Loucy (cell line): ENCODE measurements around the gene DOCK3.
"Not testable (repeated sequence)": the region's sequence is repeated elsewhere in the genome, so short reads cannot be mapped to it uniquely, and the experiment has no call there.

Experiments used
- H2AFZ ChIP-seq: fragments of 200-600 bp; sonication (generic); 2 replicates; pipeline ENCODE4 v1.6.0; 2016; ENCODE audit warnings: antibody characterized with exemption, mild to moderate bottlenecking, low read length, moderate library complexity
- H3F3A ChIP-seq: fragments of 200-600 bp; 2 replicates; pipeline ENCODE4 v1.6.0; 2016; ENCODE audit warnings: antibody characterized with exemption, low read depth, mild to moderate bottlenecking
- H3K27me3 ChIP-seq: fragments of 200-600 bp; sonication (generic); 2 replicates; pipeline ENCODE4 v1.6.1; 2014; ENCODE audit warnings: low read length, mild to moderate bottlenecking; ENCODE audit not compliant: insufficient read depth, poor library complexity, severe bottlenecking
- H3K36me3 ChIP-seq: fragments of 200-600 bp; sonication (generic); 2 replicates; pipeline ENCODE4 v1.6.1; 2016; ENCODE audit warnings: low read length; ENCODE audit not compliant: insufficient read depth
- H3K4me1 ChIP-seq: fragments of 200-600 bp; sonication (generic); 2 replicates; pipeline ENCODE4 v1.5.1; 2014; ENCODE audit warnings: low read length, mild to moderate bottlenecking; ENCODE audit not compliant: insufficient read depth, poor library complexity, severe bottlenecking
- H3K4me2 ChIP-seq: fragments of 200-600 bp; sonication (generic); 2 replicates; pipeline ENCODE4 v1.6.0; 2014; ENCODE audit warnings: antibody characterized with exemption, low read length, low read depth, mild to moderate bottlenecking; ENCODE audit not compliant: poor library complexity, severe bottlenecking
- H3K4me3 ChIP-seq: fragments of 200-600 bp; sonication (generic); 2 replicates; pipeline ENCODE4 v1.5.1; 2014; ENCODE audit warnings: low read length, mild to moderate bottlenecking, mixed read lengths; ENCODE audit not compliant: poor library complexity, severe bottlenecking
- H3K79me2 ChIP-seq: fragments of 200-600 bp; sonication (generic); 2 replicates; pipeline ENCODE4 v1.6.1; 2014; ENCODE audit warnings: low read length; ENCODE audit not compliant: insufficient read depth
- H3K9ac ChIP-seq: fragments of 200-600 bp; sonication (generic); 2 replicates; pipeline ENCODE4 v1.6.0; 2014; ENCODE audit warnings: mild to moderate bottlenecking, low read depth, low read length, moderate library complexity; ENCODE audit not compliant: poor library complexity, severe bottlenecking
- H3K9me2 ChIP-seq: fragments of 200-600 bp; sonication (generic); replicated peaks from 2 replicates; pipeline ENCODE4 v1.6.1; 2016; ENCODE audit warnings: low read depth, low read length, mixed read lengths
- H3K9me3 ChIP-seq: fragments of 200-600 bp; sonication (generic); 2 replicates; pipeline ENCODE4 v1.6.1; 2014; ENCODE audit warnings: mild to moderate bottlenecking, antibody characterized with exemption, low read length, low read depth; ENCODE audit not compliant: insufficient read depth
- H4K20me1 ChIP-seq: fragments of 200-600 bp; sonication (generic); 2 replicates; pipeline ENCODE4 v1.6.0; 2014; ENCODE audit warnings: antibody characterized with exemption, low read length, mild to moderate bottlenecking; ENCODE audit not compliant: insufficient read depth, poor library complexity, severe bottlenecking
- CTCF ChIP-seq: fragments of 200-600 bp; sonication (generic); conservative IDR thresholded peaks from 2 replicates; pipeline ENCODE4 v1.5.1; 2014; ENCODE audit warnings: mild to moderate bottlenecking, antibody characterized with exemption, low read length
- EZH2phosphoT487 ChIP-seq: fragments of 200-600 bp; IDR thresholded peaks from 2 replicates; pipeline ENCODE4 v1.6.1; 2018; ENCODE audit warnings: antibody characterized with exemption, mild to moderate bottlenecking, moderate library complexity, borderline replicate concordance

Gene DOCK3

GRCh38 chr3:50873376-50874157, 198.8 kb downstream of the DOCK3 start:
- Histone ChIP-seq H3K27me3 (no peaks in the 10 kb centered on the region), H3K4me1 (no peaks in the 10 kb centered on the region)
- no peak for TF ChIP-seq CTCF
- TF ChIP-seq EZH2phosphoT487: no peak

GRCh38 chr3:50874876-50875275, 200.1 kb downstream of the DOCK3 start:
- H3K9me3 ChIP-seq, H3F3A ChIP-seq, H4K20me1 ChIP-seq, H3K36me3 ChIP-seq, H3K4me1 ChIP-seq, H3K79me2 ChIP-seq, H3K9ac ChIP-seq, H3K27me3 ChIP-seq, H3K4me3 ChIP-seq, H3K4me2 ChIP-seq, H2AFZ ChIP-seq, H3K9me2 ChIP-seq: not testable (repeated sequence)

More at GRCh38 chr3:50873376-50874157, 198.8 kb downstream of the DOCK3 start:
- no peak overlapping the region for H3K9ac ChIP-seq
- H3K36me3 ChIP-seq: no peaks in the 10 kb centered on the region
- H3K4me2 ChIP-seq: no peak overlapping the region
- no peak overlapping the region for H2AFZ ChIP-seq
- no peak overlapping the region for H3K4me3 ChIP-seq
- no peaks in the 10 kb centered on the region for H3K79me2 ChIP-seq
- H3K9me3 ChIP-seq: no peaks in the 10 kb centered on the region
- H3K9me2 ChIP-seq: no peaks in the 10 kb centered on the region
- no peaks in the 10 kb centered on the region for H3F3A ChIP-seq
- H4K20me1 ChIP-seq: no peaks in the 10 kb centered on the region

GRCh38 chr3:50876947-50877346, 202.2 kb downstream of the DOCK3 start:
- Histone ChIP-seq H3K4me2 (no peak overlapping the region), H3K4me1 (no peaks in the 10 kb centered on the region), H2AFZ (no peak overlapping the region), H3K79me2 (no peaks in the 10 kb centered on the region), H3K36me3 (no peaks in the 10 kb centered on the region), H3K9ac (no peak overlapping the region), H4K20me1 (no peaks in the 10 kb centered on the region), H3F3A (no peaks in the 10 kb centered on the region), H3K9me2 (no peaks in the 10 kb centered on the region), H3K9me3 (no peaks in the 10 kb centered on the region), H3K27me3 (no peaks in the 10 kb centered on the region), H3K4me3 (no peak overlapping the region)
- TF ChIP-seq EZH2phosphoT487 (no peak), CTCF (no peak)

- not testable (repeated sequence) for H3K27me3 ChIP-seq, H3K9me2 ChIP-seq, H3K4me1 ChIP-seq, H3K9me3 ChIP-seq, H3K4me3 ChIP-seq, H3K79me2 ChIP-seq, H3K9ac ChIP-seq, H3F3A ChIP-seq, H2AFZ ChIP-seq, H3K36me3 ChIP-seq, H4K20me1 ChIP-seq, H3K4me2 ChIP-seq
Observed at GRCh38 chr3:50882733-50883132, 208.0 kb downstream of the DOCK3 start.
